HG03103 (cell line): ENCODE measurements around the gene RIMBP2.

Experiments
- ATAC-seq: cut with Tn5 transposase; IDR thresholded peaks from one replicate; pipeline ENCODE4 v1.9.1; 2021; ENCODE audit warnings: low read depth; ENCODE audit not compliant: unreplicated experiment

RIMBP2 gene

DNA sequence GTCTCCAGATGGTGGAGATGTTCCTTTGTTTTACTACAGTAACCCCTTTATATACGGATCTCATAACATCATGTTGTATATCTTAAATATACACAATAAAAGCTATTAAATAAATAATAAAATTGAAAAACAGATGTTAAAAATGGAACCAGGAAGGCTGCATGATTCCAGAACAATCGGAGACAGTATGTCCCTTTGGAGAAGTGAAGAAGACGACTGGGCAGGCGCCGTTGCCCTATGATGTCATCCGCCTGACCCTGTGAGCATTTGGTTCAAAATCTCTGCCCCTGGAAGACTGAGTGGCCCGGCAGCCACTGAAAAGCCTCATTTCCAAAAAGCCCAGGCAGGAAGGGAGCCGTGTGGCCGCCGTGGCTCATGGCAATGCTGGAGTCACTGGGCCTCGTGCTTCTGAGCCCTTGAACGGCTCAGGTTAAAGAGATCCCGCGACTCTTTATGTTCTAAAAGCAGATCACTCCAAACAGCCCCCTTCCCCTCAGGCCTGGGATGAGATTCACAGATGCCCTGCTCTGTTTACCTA is 30.8 kb downstream of the RIMBP2 start:
- ATAC-seq = no peak

- ATAC-seq = no peak
Measured at GRCh38 chr12:130683811-130684210, 32.3 kb downstream of the RIMBP2 start.

DNA sequence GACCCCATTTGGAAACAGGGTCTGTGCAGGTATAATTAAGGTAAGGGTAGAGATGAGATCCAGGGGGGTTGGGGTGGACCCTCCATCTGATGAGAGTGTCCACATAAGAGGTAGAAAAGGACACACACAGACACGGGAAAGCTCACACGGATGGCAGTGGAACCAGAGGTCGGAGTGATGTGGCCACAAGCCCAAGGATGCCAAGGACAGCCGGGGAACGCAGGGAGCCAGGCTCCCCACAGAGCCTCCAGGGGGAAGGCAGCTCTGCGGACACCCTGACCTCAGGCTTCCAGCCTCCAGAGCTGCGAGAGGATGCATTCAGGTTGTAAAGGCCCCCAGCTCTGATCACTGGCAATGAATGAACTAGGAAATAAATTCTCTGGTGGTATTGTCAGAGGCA is 33.0 kb downstream of the RIMBP2 start:
- no peak for ATAC-seq

GRCh38 chr12:130680451-130680990 is 35.6 kb downstream of the RIMBP2 start:
- ATAC-seq = no peak

GRCh38 chr12:130677957-130678558 is 38.0 kb downstream of the RIMBP2 start:
- ATAC-seq = no peak

DNA sequence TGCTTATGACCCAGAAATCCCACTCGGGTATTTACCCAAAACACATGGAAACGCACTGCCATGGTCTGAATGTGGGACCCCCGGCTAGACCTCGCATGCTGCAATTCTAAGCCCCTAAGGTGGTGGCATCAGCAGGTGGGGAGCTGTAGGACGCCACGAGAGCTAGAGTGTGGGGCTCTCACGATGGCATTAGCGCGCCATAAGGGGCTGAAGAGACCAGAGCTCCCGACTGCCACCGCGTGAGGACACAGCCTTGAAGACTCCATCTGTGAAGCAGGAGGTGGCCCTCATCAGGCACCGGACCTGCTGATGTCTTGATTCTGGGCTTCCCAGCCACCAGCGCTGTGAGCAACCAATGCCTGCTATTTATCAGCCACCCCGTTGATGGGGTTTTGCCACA is 40.3 kb downstream of the RIMBP2 start:
- ATAC-seq = no peak

- no peak for ATAC-seq
Measured at GRCh38 chr12:130675121-130675520, 41.0 kb downstream of the RIMBP2 start.

DNA sequence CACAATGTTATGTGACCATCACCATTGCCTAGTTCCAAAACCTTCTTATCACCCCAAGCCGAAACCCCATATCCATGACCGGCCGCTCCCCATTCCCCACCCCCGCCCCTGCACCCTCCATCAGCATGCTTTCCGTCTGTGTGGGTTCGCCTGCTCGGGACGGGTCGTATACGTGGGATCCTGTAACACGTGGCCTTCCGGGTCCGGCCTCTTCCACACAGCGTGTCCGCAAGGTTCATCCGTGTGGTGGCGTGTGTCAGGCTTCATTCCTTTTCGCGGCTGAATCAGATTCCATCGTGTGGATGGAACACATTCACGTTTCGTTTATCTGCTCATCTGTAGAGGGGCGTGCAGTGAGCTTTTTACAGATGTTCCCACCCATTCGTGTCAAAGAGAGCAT is 41.4 kb downstream of the RIMBP2 start:
- no peak for ATAC-seq

- ATAC-seq = no peak
Measured at GRCh38 chr12:130673036-130673705, 42.9 kb downstream of the RIMBP2 start.

DNA sequence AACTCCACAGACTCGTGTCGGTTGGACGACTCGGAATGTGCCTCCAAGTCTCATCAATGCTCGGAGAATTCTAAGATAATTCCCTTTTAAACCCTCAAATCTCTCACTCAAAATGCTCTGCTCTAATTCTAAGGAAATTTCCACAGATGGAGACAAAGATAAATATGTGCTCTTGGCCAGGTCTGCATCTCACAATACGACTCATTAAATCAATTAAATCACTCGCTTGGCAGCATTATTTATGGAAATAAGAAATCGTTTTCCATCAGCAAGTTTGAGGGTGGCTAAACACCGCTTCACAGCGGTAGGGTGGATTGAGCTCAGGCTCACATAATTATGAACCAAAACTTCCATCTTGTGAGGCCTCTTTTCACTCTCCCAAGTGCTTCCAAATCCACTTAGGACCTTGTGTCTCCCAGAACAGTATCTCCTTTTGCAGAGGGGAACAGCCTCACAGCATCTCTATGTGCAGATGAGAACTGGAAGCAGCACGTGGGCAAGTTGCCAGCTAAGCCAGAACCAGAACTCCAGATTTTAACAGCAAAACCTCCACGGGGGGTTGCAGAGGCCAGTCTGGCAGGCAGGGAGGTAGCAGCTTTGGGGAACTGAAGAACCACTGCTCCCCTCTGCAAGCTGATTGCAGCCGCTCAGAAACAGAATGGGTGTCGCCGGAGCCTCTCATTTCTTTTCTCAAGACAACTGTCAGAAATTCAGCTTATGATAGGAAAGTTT is 43.8 kb downstream of the RIMBP2 start:
- ATAC-seq = no peak

GRCh38 chr12:130671556-130671955 is 44.5 kb downstream of the RIMBP2 start:
- ATAC-seq = no peak

GRCh38 chr12:130669797-130670196 is 46.3 kb downstream of the RIMBP2 start:
- ATAC-seq = no peak

DNA sequence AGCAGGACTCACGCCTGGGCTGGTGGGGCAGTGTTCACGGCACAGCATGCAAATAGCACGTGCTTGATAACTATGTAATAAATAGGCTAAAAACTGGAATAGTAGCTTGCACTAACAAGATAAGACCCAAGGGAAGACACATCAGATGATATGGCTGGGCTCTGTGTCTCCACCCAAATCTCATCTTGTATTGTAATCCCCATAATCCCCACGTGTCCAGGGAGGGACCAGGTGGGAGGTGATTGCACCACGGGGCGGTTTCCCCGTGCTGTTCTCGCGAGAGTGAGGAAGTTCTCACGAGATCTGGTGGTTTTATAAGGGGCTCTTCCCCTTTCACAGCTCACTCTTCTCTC is 46.9 kb downstream of the RIMBP2 start:
- ATAC-seq = no peak

DNA sequence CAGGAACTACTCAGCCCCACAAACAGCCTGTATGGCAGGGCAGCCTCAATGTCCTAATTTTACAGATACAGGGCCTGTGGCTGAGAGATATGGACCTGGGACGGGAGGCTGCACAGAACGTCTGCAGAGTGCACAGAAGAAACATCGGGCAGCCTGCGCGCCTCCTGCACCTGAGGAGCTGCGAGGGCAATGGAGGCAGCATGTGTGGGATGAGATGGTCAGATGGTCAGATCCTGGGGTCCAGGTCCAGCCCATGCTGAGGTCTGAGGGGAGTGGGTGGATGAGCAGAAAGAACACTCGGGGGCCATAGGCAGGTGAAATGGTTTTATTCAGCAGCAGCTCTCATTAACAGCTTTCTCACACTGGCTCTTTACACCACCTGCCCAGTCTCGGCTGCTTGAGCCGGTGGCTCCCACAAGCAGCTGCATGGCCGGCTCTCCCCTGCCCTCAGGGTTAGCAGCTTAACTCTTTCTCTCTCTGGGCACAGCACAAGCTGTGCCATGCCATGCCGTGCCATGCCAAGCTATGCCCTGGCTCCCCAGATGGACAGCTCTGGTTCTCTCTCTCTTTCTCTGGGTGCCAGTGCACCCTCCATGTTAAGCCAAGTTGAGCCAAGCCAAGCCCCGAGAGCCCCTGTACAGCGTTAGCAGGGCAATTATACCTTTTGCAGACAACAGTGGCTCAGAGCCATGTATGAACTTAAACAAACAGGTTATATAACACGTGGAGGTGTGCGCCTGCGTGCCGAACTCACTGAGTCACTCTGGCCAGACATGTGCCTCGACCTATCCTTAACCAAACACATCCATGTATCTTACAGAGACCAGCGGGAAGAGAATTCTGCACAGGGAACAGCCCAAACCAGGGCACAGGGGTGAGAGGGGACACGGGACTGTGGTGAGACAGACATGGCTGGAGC is 47.6 kb downstream of the RIMBP2 start:
- no peak for ATAC-seq

DNA sequence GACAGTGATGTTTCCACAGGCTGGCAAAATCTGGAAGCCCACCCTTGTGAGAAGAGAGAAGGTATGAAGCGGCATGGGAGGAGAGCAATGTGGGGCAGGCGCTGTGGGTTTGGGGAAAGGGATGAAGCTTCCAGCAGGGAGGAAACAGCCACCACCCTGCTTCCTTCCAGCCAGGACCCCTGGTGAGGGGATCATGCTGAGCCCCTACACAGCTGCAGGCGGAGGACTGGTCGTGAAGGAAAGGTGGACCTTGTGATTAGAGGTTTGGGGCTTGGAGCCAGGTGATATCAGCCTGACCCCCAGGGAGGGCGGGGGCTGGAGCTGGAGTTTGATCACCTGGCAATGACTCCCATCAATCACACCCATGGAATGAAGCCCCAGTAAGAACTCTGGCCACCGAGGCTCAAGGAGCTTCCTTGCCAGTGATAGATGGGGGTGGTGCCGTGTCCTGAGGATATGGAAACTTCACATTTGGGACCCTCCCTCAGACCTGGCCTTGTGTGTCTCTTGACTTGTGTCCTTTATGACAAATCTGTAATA is 48.6 kb downstream of the RIMBP2 start:
- no peak for ATAC-seq

DNA sequence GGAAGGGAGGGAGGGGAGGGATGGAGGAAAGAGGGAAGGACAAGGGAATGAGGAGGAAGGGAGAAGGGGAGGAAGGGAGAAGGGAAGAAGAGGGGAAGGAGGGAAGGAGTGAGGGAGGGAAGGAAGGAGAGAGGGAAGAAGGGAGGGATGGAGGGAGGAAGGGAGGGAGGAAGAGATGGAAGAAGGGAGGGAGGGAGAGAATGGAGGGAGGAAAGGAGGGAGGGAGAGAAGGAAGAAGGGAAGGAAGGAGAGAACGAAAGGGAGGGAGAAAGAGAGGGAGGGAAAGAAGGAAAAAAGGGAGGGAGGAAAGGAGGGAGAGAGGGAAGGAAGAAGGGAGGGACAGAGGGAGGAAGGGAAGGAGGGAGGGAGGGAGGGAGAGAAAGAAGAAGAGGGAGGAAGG is 49.5 kb downstream of the RIMBP2 start:
- ATAC-seq = no peak

DNA sequence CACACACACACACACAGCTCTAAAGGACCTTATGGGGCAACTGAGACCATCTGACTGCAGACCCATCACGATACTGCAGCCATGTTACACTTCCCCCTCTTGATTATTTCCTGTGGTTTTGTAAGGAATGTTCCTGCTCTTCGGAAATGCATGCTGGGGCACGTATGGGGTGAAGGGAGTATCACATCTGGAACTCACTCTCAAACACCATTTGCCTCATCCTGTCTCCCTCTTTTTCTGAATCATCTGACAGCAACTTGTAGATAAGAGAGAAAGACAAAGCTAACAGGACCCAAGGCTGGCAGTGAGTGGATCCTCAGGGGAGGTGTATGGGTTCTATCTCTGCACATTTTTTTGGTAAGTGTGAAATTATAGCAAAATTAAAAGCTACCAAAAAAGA is 50.3 kb downstream of the RIMBP2 start:
- ATAC-seq = no peak

DNA sequence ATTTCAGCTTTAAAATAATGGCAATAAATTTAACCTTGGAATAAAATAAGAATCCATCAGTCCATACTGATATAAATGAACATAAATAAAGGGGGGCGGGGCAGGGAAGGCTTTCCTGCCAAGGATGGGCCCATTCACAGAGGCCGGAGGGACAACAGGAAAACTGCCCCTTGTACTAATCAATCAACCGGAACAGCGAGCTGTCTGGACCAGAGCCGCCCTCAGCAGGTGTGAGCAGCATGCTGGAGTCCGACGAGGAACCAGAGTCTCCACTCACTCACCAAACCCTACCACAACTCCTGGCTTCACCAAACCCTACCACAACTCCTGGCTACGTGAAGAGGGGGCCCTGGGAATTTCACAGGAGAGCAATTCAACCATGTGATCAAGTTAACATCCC is 51.3 kb downstream of the RIMBP2 start:
- no peak for ATAC-seq

DNA sequence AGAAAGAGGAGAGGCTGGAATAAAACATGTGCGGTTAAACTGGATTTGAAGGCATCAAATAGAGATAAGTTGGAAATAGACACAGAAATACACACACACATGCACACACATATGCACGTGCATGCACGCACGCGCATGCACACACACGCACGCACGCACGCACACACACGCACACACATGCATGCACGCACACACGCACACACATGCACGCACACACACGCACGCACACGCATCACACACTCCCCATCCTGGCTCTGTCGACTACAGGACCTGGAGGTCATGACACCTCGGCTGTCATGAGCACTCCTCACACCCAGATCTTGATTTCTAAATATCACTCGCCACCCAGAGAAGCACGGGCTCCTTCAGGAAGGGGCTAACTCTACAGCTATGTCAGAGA is 51.8 kb downstream of the RIMBP2 start:
- no peak for ATAC-seq

- ATAC-seq = no peak
Measured at GRCh38 chr12:130663514-130663913, 52.6 kb downstream of the RIMBP2 start.
